H9 (cell line): ENCODE results near the gene ALKBH1. TPM values are rescaled to one million over a fixed set of nuclear protein-coding genes. Genes with fewer than 3 reads are reported as not detected.

Experiments used
- DNase-seq: peaks from one replicate; pipeline ENCODE4 v3.0.0-alpha.2; 2017
- H2AFZ ChIP-seq: one replicate; pipeline ENCODE4 v1.6.1; 2013; ENCODE audit warnings: mild to moderate bottlenecking, low read length, control low read depth, moderate library complexity
- H2AK5ac ChIP-seq: 2 replicates; pipeline ENCODE4 v1.6.1; 2013; ENCODE audit warnings: low read length, control low read depth, mixed read lengths; ENCODE audit not compliant: insufficient read length
- H2BK120ac ChIP-seq: one replicate; pipeline ENCODE4 v1.6.1; 2013; ENCODE audit warnings: low read depth, mild to moderate bottlenecking, low read length, control low read depth, inconsistent platforms; ENCODE audit not compliant: poor library complexity, severe bottlenecking
- H2BK12ac ChIP-seq: 2 replicates; pipeline ENCODE4 v1.6.1; 2013; ENCODE audit warnings: low read length, control low read depth, mixed read lengths, low read depth; ENCODE audit not compliant: insufficient read length
- H2BK15ac ChIP-seq: 2 replicates; pipeline ENCODE4 v1.6.1; 2013; ENCODE audit warnings: low read depth, low read length, control low read depth
- H2BK20ac ChIP-seq: one replicate; pipeline ENCODE4 v1.6.1; 2013; ENCODE audit warnings: low read depth, mild to moderate bottlenecking, low read length, control low read depth, inconsistent platforms; ENCODE audit not compliant: poor library complexity, severe bottlenecking
- H2BK5ac ChIP-seq: 2 replicates; pipeline ENCODE4 v1.6.1; 2013; ENCODE audit warnings: low read length, control low read depth, mixed read lengths; ENCODE audit not compliant: insufficient read length
- H3K14ac ChIP-seq: 2 replicates; pipeline ENCODE4 v1.6.1; 2013; ENCODE audit warnings: low read length, control low read depth; ENCODE audit not compliant: insufficient read depth
- H3K18ac ChIP-seq: 2 replicates; pipeline ENCODE4 v1.6.1; 2013; ENCODE audit warnings: low read depth, mild to moderate bottlenecking, mixed read lengths, low read length, control low read depth; ENCODE audit not compliant: insufficient read length
- H3K23ac ChIP-seq: 2 replicates; pipeline ENCODE4 v1.6.1; 2013; ENCODE audit warnings: low read length, control low read depth, mixed read lengths, low read depth; ENCODE audit not compliant: insufficient read length
- H3K23me2 ChIP-seq: 2 replicates; pipeline ENCODE4 v1.6.1; 2013; ENCODE audit warnings: low read depth, mild to moderate bottlenecking, mixed read lengths, low read length, control low read depth; ENCODE audit not compliant: insufficient read length, poor library complexity, severe bottlenecking
- H3K27ac ChIP-seq: 2 replicates; pipeline ENCODE4 v1.5.1; 2013; ENCODE audit warnings: low read length, control low read depth, mixed read lengths, low read depth; ENCODE audit not compliant: insufficient read length
- H3K27me3 ChIP-seq: 2 replicates; pipeline ENCODE4 v1.6.1; 2013; ENCODE audit warnings: low read length, control low read depth, inconsistent platforms; ENCODE audit not compliant: insufficient read depth
- H3K4ac ChIP-seq: 2 replicates; pipeline ENCODE4 v1.6.1; 2013; ENCODE audit warnings: low read depth, mild to moderate bottlenecking, control low read depth, inconsistent platforms, low read length, moderate library complexity
- H3K4me1 ChIP-seq: 2 replicates; pipeline ENCODE4 v1.6.1; 2013; ENCODE audit warnings: low read length, control low read depth, inconsistent platforms; ENCODE audit not compliant: insufficient read depth
- H3K4me2 ChIP-seq: 2 replicates; pipeline ENCODE4 v1.6.1; 2013; ENCODE audit warnings: low read length, control low read depth, mixed read lengths; ENCODE audit not compliant: insufficient read length, insufficient read depth
- H3K56ac ChIP-seq: 2 replicates; pipeline ENCODE4 v1.6.1; 2013; ENCODE audit warnings: low read depth, mild to moderate bottlenecking, mixed read lengths, low read length, control low read depth; ENCODE audit not compliant: insufficient read length
- H3K79me1 ChIP-seq: 2 replicates; pipeline ENCODE4 v1.6.1; 2013; ENCODE audit warnings: low read depth, mild to moderate bottlenecking, moderate library complexity, low read length, control low read depth, inconsistent platforms; ENCODE audit not compliant: insufficient read depth, poor library complexity, severe bottlenecking
- H3K79me2 ChIP-seq: 2 replicates; pipeline ENCODE4 v1.6.1; 2013; ENCODE audit warnings: low read length, control low read depth, inconsistent platforms; ENCODE audit not compliant: insufficient read depth
- H3K9ac ChIP-seq: 2 replicates; pipeline ENCODE4 v1.6.1; 2013; ENCODE audit warnings: low read length, control low read depth, mixed read lengths; ENCODE audit not compliant: insufficient read length; ENCODE audit errors: extremely low read depth
- H3K9me3 ChIP-seq: one replicate; pipeline ENCODE4 v1.6.1; 2013; ENCODE audit warnings: low read depth, low read length, inconsistent platforms; ENCODE audit not compliant: control insufficient read depth
- H3T11ph ChIP-seq: one replicate; pipeline ENCODE4 v1.6.1; 2013; ENCODE audit warnings: mild to moderate bottlenecking, low read length, control low read depth, inconsistent platforms
- H4K20me1 ChIP-seq: one replicate; pipeline ENCODE4 v1.6.1; 2013; ENCODE audit not compliant: control insufficient read depth, insufficient read length, insufficient read depth
- H4K5ac ChIP-seq: 2 replicates; pipeline ENCODE4 v1.6.1; 2013; ENCODE audit warnings: low read depth, mild to moderate bottlenecking, mixed read lengths, low read length, control low read depth; ENCODE audit not compliant: insufficient read length
- H4K8ac ChIP-seq: replicated peaks from 2 replicates; pipeline ENCODE4 v1.6.1; 2013; ENCODE audit warnings: low read length, control low read depth, mixed read lengths, low read depth; ENCODE audit not compliant: insufficient read length
- H4K91ac ChIP-seq: 2 replicates; pipeline ENCODE4 v1.6.1; 2013; ENCODE audit warnings: low read depth, mild to moderate bottlenecking, moderate library complexity, mixed read lengths, low read length, control low read depth; ENCODE audit not compliant: insufficient read length
- H3K27ac Mint-ChIP-seq, 3 experiments: 2 replicates in 2 of 3; 3 replicates in 1 of 3; pipeline ENCODE4 v1.8.0; 2020 to 2021; ENCODE audit warnings: mixed read lengths in 3 of 3, mild to moderate bottlenecking in 1 of 3, moderate library complexity in 1 of 3
- H3K27me3 Mint-ChIP-seq: 2 replicates; pipeline ENCODE4 v1.8.0; 2021; ENCODE audit warnings: low read depth, mild to moderate bottlenecking, moderate library complexity, mixed read lengths
- H3K36me3 Mint-ChIP-seq, 3 experiments: 2 replicates in 2 of 3; 3 replicates in 1 of 3; pipeline ENCODE4 v1.8.0; 2020 to 2021; ENCODE audit warnings: low read depth in 3 of 3, mixed read lengths in 3 of 3; ENCODE audit not compliant: insufficient read depth in 1 of 3
- H3K4me1 Mint-ChIP-seq, 2 experiments: 2 replicates each; pipeline ENCODE4 v1.8.0; 2020; ENCODE audit warnings: mixed read lengths in 2 of 2
- H3K4me3 Mint-ChIP-seq, 2 experiments: 2 replicates in 1 of 2; 3 replicates in 1 of 2; pipeline ENCODE4 v1.8.0; 2020 to 2021; ENCODE audit warnings: mild to moderate bottlenecking in 2 of 2, mixed read lengths in 2 of 2, moderate library complexity in 1 of 2
- H3K9me3 Mint-ChIP-seq, 2 experiments: 2 replicates in 1 of 2; 3 replicates in 1 of 2; pipeline ENCODE4 v1.8.0; 2020; ENCODE audit warnings: mild to moderate bottlenecking in 2 of 2, mixed read lengths in 2 of 2, moderate library complexity in 1 of 2
- WGBS: extraction: QIAGEN DNeasy Blood & Tissue Kit; methylation state at CpG from one replicate; pipeline ENCODE4 v1.1.7; 2013; ENCODE audit warnings: missing lambda C conversion rate, low lambda C conversion rate, mixed read lengths; ENCODE audit not compliant: insufficient read length; ENCODE audit errors: extremely low coverage; 5-methylcytosine and 5-hydroxymethylcytosine counted together
- total RNA-seq: library from RNA; stranded (reverse); gene quantifications from 2 replicates; pipeline ENCODE4 v1.2.1, GENCODE V29; 2021
- TF ChIP-seq, protein P1 (sequence below): fragments of 200-600 bp; sonication (generic); conservative IDR thresholded peaks from 3 replicates; pipeline ENCODE4 v1.8.0; 2021; ENCODE audit warnings: antibody characterized with exemption, mild to moderate bottlenecking

Gene ALKBH1
- total RNA-seq, 1 experiment from 2014 or later, result 18.7 TPM

DNA sequence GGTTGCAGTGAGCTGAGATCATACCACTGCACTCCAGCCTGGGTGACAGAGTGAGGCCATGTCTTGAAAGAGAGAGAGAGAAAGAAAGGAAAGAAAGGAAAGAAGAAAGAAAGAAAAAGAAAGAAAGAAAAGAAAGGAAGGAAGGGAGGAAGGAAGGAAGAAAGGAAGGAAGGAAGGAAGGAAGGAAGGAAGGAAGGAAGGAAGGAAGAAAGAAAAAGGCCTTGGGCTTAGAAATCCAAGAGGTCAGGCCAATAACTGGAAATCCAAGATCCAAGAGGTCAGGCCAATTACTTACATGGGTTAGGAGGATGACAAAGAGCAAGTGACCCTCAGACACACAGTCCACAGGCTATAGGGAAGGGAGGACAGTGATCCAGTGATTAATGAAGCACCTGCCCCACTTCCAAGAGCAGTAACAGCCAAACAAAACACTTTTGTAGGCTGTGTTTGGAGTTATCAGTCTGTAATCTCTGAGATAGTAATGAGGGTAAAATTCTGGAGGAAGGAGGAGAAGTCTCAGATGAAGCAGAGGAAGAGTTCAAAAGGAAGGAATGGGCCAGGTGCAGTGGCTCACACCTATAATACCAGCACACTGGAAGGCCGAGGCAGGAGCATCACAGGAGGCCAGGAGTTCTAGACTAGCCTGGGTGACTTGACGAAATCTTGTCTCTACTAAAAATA, 59.2 kb downstream of the ALKBH1 start:
- peaks cover 0 to 5% of the 10 kb centered on the region in 2 experiments; a peak in 2 of 5 replicates for H3K9me3 Mint-ChIP-seq
- no CpG with 5 or more reads among the region's 2 CpGs for WGBS

More for the DNA sequence above, 59.2 kb downstream of the ALKBH1 start:
- Histone ChIP-seq H3K56ac (no peak overlapping the region), H2AK5ac (no peak overlapping the region), H3K27me3 (no peaks in the 10 kb centered on the region), H2BK5ac (no peak overlapping the region), H3T11ph (no peak overlapping the region), H3K23me2 (no peaks in the 10 kb centered on the region), H3K4me1 (no peaks in the 10 kb centered on the region), H3K18ac (no peak overlapping the region), H4K5ac (no peak overlapping the region), H2AFZ (no peak overlapping the region), H3K14ac (no peak overlapping the region), H2BK120ac (no peak overlapping the region), H4K20me1 (no peaks in the 10 kb centered on the region), H3K9me3 (no peaks in the 10 kb centered on the region), H2BK12ac (no peak overlapping the region), H2BK20ac (no peak overlapping the region), H4K8ac (no peak overlapping the region), H3K27ac (no peak overlapping the region), H2BK15ac (no peak overlapping the region), H3K79me1 (no peaks in the 10 kb centered on the region), H3K4me2 (no peak overlapping the region), H3K23ac (no peak overlapping the region), H3K79me2 (no peaks in the 10 kb centered on the region), H3K9ac (no peak overlapping the region), H3K4ac (no peak overlapping the region), H4K91ac (no peak overlapping the region)
- no peak for DNase-seq
- Mint-ChIP-seq H3K27ac (peak overlapping the region in 1 of 3 experiments; percentile 90; a peak in 2 of 7 replicates), H3K4me1 (peaks cover 4 to 8% of the 10 kb centered on the region in 2 experiments), H3K36me3 (peaks cover 0 to 3% (median 0%) of the 10 kb centered on the region in 3 experiments; a peak in 1 of 7 replicates), H3K27me3 (peaks cover 5% of the 10 kb centered on the region; the same call in 1 of the 2 replicates), H3K4me3 (no peak overlapping the region)
- TF ChIP-seq, protein P1, sequence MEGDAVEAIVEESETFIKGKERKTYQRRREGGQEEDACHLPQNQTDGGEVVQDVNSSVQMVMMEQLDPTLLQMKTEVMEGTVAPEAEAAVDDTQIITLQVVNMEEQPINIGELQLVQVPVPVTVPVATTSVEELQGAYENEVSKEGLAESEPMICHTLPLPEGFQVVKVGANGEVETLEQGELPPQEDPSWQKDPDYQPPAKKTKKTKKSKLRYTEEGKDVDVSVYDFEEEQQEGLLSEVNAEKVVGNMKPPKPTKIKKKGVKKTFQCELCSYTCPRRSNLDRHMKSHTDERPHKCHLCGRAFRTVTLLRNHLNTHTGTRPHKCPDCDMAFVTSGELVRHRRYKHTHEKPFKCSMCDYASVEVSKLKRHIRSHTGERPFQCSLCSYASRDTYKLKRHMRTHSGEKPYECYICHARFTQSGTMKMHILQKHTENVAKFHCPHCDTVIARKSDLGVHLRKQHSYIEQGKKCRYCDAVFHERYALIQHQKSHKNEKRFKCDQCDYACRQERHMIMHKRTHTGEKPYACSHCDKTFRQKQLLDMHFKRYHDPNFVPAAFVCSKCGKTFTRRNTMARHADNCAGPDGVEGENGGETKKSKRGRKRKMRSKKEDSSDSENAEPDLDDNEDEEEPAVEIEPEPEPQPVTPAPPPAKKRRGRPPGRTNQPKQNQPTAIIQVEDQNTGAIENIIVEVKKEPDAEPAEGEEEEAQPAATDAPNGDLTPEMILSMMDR, result no peak
